KOPT-K1 (cell line): ENCODE measurements around the gene SULT1A2.
"Not testable (repeated sequence)": the region's sequence is repeated elsewhere in the genome, so short reads cannot be mapped to it uniquely, and the experiment has no call there.

Experiments
- H3K27ac ChIP-seq: fragments of 200-600 bp; sonication (generic); 2 replicates; pipeline ENCODE4 v1.5.1; 2016; ENCODE audit warnings: antibody characterized with exemption, mild to moderate bottlenecking, low read depth, low read length; ENCODE audit not compliant: poor library complexity, severe bottlenecking
- H3K36me3 ChIP-seq: fragments of 200-600 bp; sonication (generic); 2 replicates; pipeline ENCODE4 v1.5.1; 2017; ENCODE audit warnings: antibody characterized with exemption, mild to moderate bottlenecking, low read length, moderate library complexity; ENCODE audit not compliant: insufficient read depth
- H3K9me3 ChIP-seq: fragments of 200-600 bp; sonication (generic); 2 replicates; pipeline ENCODE4 v1.5.1; 2017; ENCODE audit warnings: antibody characterized with exemption, low read length, mild to moderate bottlenecking; ENCODE audit not compliant: insufficient read depth, poor library complexity, severe bottlenecking

SULT1A2 gene

GRCh38 chr16:28614561-28614960 is 17.7 kb upstream of the SULT1A2 start:
- H3K36me3 ChIP-seq = peaks cover 10% of the 10 kb centered on the region; the same call in 1 of the 2 replicates

GRCh38 chr16:28613912-28614311 is 17.1 kb upstream of the SULT1A2 start:
- H3K27ac ChIP-seq, H3K9me3 ChIP-seq: not testable (repeated sequence)
- H3K36me3 ChIP-seq = peaks cover 10% of the 10 kb centered on the region; the same call in 1 of the 2 replicates

More at GRCh38 chr16:28614561-28614960, 17.7 kb upstream of the SULT1A2 start:
- H3K9me3 ChIP-seq, H3K27ac ChIP-seq: not testable (repeated sequence)

GRCh38 chr16:28612359-28613280 is 15.8 kb upstream of the SULT1A2 start:
- not testable (repeated sequence) for H3K9me3 ChIP-seq, H3K27ac ChIP-seq, H3K36me3 ChIP-seq

GRCh38 chr16:28610595-28611191 is 13.8 kb upstream of the SULT1A2 start:
- H3K27ac ChIP-seq = no peak overlapping the region
- H3K36me3 ChIP-seq = no peaks in the 10 kb centered on the region; the same call in 1 of the 2 replicates
- no peaks in the 10 kb centered on the region for H3K9me3 ChIP-seq

- Histone ChIP-seq H3K36me3 (no peaks in the 10 kb centered on the region; the same call in 1 of the 2 replicates), H3K9me3 (no peaks in the 10 kb centered on the region), H3K27ac (no peak within 1 kb of the TSS)
Measured at GRCh38 chr16:28609631-28610594, 13.1 kb upstream of the SULT1A2 start, which contains the start of gene SULT1A1. Gene SULT1A1, minus strand, starts transcription at chr16:28610044. Its CDS starts 1,189 bp downstream, at chr16:28608855.

- not testable (repeated sequence) for H3K9me3 ChIP-seq, H3K36me3 ChIP-seq, H3K27ac ChIP-seq
Measured at GRCh38 chr16:28608867-28609596, 12.2 kb upstream of the SULT1A2 start.

- not testable (repeated sequence) for H3K9me3 ChIP-seq, H3K36me3 ChIP-seq, H3K27ac ChIP-seq
Measured at GRCh38 chr16:28608496-28608808, 11.6 kb upstream of the SULT1A2 start.

- not testable (repeated sequence) for H3K27ac ChIP-seq, H3K9me3 ChIP-seq, H3K36me3 ChIP-seq
Measured at GRCh38 chr16:28607681-28608495, 11.0 kb upstream of the SULT1A2 start.

- Histone ChIP-seq H3K9me3 (no peaks in the 10 kb centered on the region), H3K36me3 (no peaks in the 10 kb centered on the region; the same call in 1 of the 2 replicates), H3K27ac (no peak overlapping the region)
Measured at GRCh38 chr16:28607116-28607623, 10.3 kb upstream of the SULT1A2 start.

- no peak overlapping the region for H3K27ac ChIP-seq
- H3K36me3 ChIP-seq = no peaks in the 10 kb centered on the region; the same call in 1 of the 2 replicates
- no peaks in the 10 kb centered on the region for H3K9me3 ChIP-seq
Measured at GRCh38 chr16:28606291-28607115, 9.7 kb upstream of the SULT1A2 start.

GRCh38 chr16:28604186-28604565 is 7.3 kb upstream of the SULT1A2 start:
- H3K9me3 ChIP-seq = no peaks in the 10 kb centered on the region
- no peaks in the 10 kb centered on the region; the same call in 1 of the 2 replicates for H3K36me3 ChIP-seq
- no peak overlapping the region for H3K27ac ChIP-seq

- Histone ChIP-seq H3K9me3 (no peaks in the 10 kb centered on the region), H3K36me3 (no peaks in the 10 kb centered on the region), H3K27ac (no peak overlapping the region)
Measured at GRCh38 chr16:28603381-28604185, 6.7 kb upstream of the SULT1A2 start.
